Fibroblast of upper back skin (primary cell): ENCODE measurements around the gene RXFP3.

Source experiments
- DNase-seq: peaks from one replicate; pipeline ENCODE4 v3.0.0-alpha.2; 2013

The RXFP3 gene

GRCh38 chr5:33981408-33982162, 45.4 kb downstream of the RXFP3 start:
- DNase-seq, result peak; percentile 26

- no peak for DNase-seq
These were observed 48.0 kb downstream of the RXFP3 start for GRCh38 chr5:33984178-33984577.

- DNase-seq, result peak; percentile 74
These were observed 48.5 kb downstream of the RXFP3 start, which contains the start of gene SLC45A2 for GRCh38 chr5:33984671-33985124. TSS of gene SLC45A2 (minus strand) at chr5:33984693. CDS start at chr5:33984583, 110 bp downstream.

GRCh38 chr5:33985447-33985846, 49.3 kb downstream of the RXFP3 start:
- DNase-seq, result no peak
